Choroid plexus epithelial cell (primary cell): ENCODE results near the gene FAM72B.
"Not testable (repeated sequence)": the region's sequence is repeated elsewhere in the genome, so short reads cannot be mapped to it uniquely, and the experiment has no call there.

ENCODE experiments used
- DNase-seq: peaks from one replicate; pipeline ENCODE4 v3.0.0-alpha.2; 2010; ENCODE audit warnings: low read depth
- H3K4me3 ChIP-seq: 2 replicates; pipeline ENCODE4 v1.5.1; 2011; ENCODE audit warnings: low read depth, mild to moderate bottlenecking, control low read depth, low read length, moderate library complexity

FAM72B gene

GRCh38 chr1:121200985-121201981, 17.1 kb upstream of the FAM72B start:
- peak; percentile 63 for DNase-seq
- H3K4me3 ChIP-seq: not testable (repeated sequence)

GRCh38 chr1:121200232-121200631, 16.1 kb upstream of the FAM72B start:
- H3K4me3 ChIP-seq, DNase-seq: not testable (repeated sequence)

- H3K4me3 ChIP-seq: not testable (repeated sequence)
These were observed 15.6 kb upstream of the FAM72B start for GRCh38 chr1:121199763-121200162.

GRCh38 chr1:121197095-121197882, 13.1 kb upstream of the FAM72B start:
- H3K4me3 ChIP-seq, DNase-seq: not testable (repeated sequence)

More at GRCh38 chr1:121199763-121200162, 15.6 kb upstream of the FAM72B start:
- DNase-seq: not testable (repeated sequence)

GRCh38 chr1:121192512-121192911, 8.4 kb upstream of the FAM72B start:
- not testable (repeated sequence) for DNase-seq, H3K4me3 ChIP-seq

GRCh38 chr1:121187914-121188313, 3.8 kb upstream of the FAM72B start:
- peak overlapping the region; percentile 14 for H3K4me3 ChIP-seq
- not testable (repeated sequence) for DNase-seq

- DNase-seq: not testable (repeated sequence)
- peak overlapping the region; percentile 23 for H3K4me3 ChIP-seq
These were observed 2.1 kb upstream of the FAM72B start for GRCh38 chr1:121186191-121186590.

- not testable (repeated sequence) for DNase-seq
These were observed 1.1 kb upstream of the FAM72B start for GRCh38 chr1:121185140-121185708.

GRCh38 chr1:121183867-121184266, 273 bp downstream of the FAM72B start:
- peak overlapping the region; percentile 53 for H3K4me3 ChIP-seq
- not testable (repeated sequence) for DNase-seq

More at GRCh38 chr1:121185140-121185708, 1.1 kb upstream of the FAM72B start:
- H3K4me3 ChIP-seq: peak overlapping the region; percentile 56

GRCh38 chr1:121178197-121178596, 5.9 kb downstream of the FAM72B start:
- not testable (repeated sequence) for H3K4me3 ChIP-seq, DNase-seq

GRCh38 chr1:121176649-121177048, 7.5 kb downstream of the FAM72B start:
- not testable (repeated sequence) for DNase-seq, H3K4me3 ChIP-seq

GRCh38 chr1:121168152-121168668, 15.9 kb downstream of the FAM72B start:
- DNase-seq, H3K4me3 ChIP-seq: not testable (repeated sequence)

- H3K4me3 ChIP-seq, DNase-seq: not testable (repeated sequence)
These were observed 16.9 kb downstream of the FAM72B start for GRCh38 chr1:121167225-121167738.

- peak; percentile 32 for DNase-seq
These were observed 18.8 kb downstream of the FAM72B start for GRCh38 chr1:121165296-121165695.

GRCh38 chr1:121163850-121164757, 20.0 kb downstream of the FAM72B start:
- not testable (repeated sequence) for H3K4me3 ChIP-seq
- peak; percentile 62 for DNase-seq

More at GRCh38 chr1:121165296-121165695, 18.8 kb downstream of the FAM72B start:
- H3K4me3 ChIP-seq: not testable (repeated sequence)

- not testable (repeated sequence) for H3K4me3 ChIP-seq, DNase-seq
These were observed 22.8 kb downstream of the FAM72B start for GRCh38 chr1:121161199-121161901.

GRCh38 chr1:121160118-121160517, 24.0 kb downstream of the FAM72B start:
- not testable (repeated sequence) for H3K4me3 ChIP-seq
- DNase-seq: peak; percentile 0
